HG03159 (cell line): ENCODE results near the gene EIF4B.

Experiments used
- ATAC-seq: cut with Tn5 transposase; IDR thresholded peaks from one replicate; pipeline ENCODE4 v1.9.1; 2021; ENCODE audit warnings: mild to moderate bottlenecking, moderate library complexity; ENCODE audit not compliant: unreplicated experiment

Gene EIF4B

DNA sequence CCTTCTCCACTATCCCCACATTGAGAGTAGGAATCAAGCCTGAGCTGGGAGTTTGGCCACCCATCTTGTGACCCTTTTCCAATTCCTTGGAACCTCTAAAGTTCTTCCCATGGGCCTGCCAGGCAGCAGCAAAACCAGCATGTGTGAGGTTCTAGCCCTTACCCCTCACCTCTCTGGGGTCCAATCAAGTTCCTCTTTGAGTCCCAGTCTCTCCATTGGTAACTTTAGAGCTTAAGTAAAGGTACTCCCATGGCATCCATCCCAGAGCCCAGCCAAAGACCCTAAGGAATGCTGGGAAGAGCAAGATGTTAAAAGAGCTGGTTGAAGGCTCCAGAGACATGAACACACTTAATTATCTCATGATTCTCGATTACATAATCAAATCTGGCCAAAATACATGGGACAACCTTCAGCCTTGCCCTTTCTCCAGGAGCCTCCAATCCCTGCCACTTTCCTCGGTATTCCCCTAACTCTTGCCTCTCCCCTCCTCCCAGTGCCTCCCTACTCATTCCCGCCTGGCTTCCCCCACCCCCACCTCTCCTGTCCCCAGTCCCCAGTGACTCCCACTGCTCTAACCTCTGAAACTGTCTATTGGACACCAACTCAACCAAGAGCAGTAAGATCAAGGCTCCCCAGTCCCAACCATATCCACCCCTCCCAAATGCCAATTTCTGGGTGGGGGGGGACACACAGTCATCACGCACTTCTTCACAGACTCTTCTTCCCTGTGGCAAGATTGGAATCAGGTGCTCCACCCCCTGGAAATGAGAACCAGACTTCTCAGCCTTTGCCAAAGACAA, 38.8 kb downstream of the EIF4B start:
- ATAC-seq, result no peak

DNA sequence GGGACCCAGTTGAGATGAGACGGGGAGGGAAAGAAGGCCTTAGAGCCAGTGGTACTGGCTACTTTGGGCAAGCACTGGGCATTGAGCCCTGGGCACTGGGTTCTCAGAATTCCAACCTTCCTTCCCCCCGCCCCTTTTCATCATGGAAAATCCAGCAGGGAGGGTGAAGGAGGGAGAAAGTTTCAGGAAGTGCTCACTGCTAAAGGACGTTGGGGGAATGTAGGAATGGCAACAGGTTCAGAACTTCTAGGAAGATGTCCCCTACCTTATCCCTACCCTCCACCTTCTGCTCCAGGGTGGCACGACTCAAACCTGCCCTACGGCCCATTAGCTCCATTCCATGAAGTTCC, 39.4 kb downstream of the EIF4B start:
- ATAC-seq, result no peak

DNA sequence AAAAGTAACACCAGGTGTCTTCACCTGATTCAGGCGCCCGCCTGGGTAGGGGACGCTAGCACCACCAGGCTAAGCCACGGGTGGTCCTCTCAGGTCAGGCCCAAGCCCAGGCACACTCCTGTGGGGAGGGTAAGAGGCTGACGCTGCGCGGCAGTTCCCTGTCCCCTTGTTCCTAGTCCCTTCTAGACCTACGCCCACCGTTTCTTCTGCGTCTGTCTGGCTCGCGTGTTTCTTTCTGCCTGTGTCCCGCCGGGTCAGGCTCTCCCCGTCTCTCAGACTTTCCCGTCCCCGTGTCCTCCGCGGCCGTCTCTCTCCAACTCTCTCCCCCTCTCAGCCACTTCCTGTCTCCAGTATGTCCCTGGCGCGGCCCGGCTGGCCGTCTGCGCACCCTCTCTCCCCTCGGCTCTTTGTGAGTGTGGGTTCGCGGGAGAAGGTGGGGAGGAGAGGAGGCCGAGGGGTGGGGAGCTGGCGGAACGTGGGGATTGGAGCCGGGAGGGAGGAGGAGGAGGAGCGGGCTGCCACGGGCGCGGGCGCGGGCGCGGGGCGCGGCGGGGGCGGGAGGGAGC, 40.5 kb downstream of the EIF4B start:
- ATAC-seq, result peak; percentile 24

DNA sequence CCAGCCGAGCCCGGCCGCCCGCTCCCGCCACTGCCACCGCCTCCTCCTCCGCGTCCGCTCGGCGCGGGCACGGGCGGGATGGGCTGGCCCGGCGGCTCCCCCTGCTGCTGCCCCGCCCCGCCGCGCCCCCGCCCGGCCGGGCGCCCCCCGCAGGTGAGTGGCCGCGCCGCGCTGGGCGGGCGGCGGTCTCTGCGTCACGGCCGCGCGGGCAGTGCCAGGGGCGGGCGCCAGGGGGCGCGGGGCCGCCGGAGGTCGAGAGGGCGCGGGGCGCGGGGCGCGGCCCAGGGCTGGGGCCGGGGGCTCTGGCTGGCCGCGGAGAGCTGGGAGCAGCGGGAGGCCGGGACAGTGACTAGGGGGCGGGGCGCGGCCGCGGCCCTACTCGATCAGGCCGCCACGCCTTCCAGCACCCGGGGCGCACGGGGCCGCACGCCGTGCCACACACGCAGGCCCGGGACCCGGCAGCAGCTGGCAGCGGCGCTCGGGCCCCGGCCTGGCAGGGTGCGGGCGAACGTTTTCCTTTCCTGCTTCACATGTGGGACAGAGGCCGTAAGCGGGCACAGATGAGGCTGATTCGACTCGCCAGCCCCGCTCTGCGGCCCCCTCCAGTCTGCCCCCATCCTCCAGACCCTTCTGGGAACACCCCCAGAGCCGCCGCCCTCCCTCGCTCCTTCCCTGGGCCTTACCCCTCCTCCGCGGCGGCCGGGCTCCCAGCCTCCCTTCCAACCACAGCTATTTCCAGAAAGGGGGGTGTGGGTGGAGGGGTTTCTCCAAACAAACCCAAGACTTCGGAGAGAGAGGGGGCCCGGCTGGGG, 41.2 kb downstream of the EIF4B start:
- ATAC-seq, result peak; percentile 67

DNA sequence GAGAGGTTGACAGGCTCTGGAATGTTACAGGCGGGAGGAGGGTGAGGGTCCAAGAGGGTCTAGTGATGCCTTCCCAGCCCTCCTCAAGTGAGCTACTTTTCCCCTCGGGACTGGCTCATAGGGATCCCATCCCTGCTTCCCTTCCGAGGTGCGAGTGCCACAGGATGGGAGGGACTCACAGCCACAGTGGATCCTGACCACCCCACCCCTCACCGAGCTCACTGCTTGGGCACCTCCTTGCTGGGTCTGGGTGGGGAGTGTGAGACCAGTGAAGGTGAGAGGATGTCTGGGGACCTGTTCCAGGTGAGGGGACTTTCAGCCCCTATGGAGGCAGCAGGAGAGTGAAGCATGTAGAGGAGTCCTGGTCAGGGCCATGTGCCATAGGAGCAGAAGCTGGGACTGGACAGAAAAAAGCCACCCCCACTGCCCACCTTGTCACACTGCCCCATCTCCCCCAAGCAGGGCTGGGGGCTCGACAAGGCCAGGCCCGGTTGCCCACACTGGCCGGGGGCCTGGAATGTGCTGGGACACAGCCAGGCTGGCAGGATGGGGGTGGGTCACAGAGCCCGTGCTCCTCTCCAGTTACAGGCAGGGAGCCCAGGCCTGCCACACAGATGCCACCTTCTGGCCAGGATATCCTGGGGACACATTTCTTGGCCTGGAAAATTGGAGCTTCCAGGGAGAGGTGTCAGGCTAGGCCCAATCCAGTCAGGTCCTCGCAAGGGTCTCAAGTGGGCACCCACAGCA, 42.0 kb downstream of the EIF4B start:
- ATAC-seq, result no peak

DNA sequence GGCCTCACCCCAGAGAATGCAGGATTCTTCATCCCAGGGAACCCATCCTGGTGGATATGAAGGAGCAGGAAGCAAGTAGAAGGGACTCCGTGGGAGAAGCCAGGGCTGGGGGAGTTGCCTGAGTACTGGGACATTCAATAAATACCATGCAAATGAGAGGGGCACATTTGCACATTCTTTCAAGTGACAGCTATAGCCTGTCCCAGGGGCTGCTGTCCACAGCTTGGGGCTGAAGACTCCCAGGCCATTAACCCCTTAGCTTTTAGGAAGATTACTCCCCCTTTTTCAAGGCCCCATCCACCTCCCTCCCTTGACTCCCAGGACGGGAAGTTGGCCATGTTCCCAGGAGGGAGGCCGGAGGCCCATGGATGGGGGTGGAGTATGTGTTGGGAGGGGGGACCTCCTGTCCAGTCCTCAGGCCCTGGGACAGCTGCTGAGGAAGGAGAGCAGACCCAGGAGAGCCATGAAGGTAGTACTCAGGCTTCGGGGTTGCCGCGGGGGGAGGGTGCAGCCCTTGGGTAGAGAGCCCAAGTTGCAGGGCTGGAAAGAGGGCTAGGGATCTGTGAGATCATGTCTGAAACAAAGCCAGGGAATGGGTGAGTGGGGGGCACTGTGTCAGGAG, 42.6 kb downstream of the EIF4B start:
- ATAC-seq, result no peak

DNA sequence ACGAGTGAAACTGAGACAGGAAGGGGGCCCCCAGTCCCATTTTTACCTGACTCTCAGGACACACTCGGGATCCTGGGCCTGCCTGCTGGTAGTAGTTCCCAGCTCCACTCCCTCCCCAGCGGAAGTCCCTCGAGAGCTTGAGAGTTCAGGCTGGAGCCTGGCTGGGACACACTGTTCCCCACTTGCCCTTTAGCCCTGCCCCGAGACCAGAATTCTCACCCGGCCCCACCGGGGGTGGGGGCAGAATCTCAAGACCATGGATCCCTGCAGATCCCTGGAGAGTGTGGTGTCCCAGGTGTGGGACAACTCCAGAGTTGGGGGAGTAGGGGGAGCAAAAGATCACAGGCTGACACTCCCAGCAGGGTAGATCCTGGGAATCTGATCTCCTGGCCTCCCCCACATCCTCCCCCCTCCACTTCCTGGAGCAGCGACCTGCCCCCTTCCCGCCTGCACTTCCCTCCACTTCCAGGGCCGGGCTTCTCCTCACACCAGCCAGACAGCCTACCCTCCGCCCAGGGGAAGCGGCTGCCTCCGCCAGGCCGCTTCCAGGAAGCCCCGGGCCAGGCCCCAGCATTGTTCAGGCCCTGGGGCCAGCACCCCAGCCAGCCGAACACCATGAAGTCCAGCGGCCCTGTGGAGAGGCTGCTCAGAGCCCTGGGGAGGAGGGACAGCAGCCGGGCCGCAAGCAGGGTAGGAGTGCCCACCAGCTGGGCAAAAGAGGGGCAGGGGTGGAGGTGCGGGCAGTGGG, 43.5 kb downstream of the EIF4B start, which contains the start of gene TNS2:
Gene TNS2, plus strand, starts transcription at position 495 of the 748 bp plus-strand sequence. Its CDS starts 121 bp downstream, at position 616.
- no peak for ATAC-seq

DNA sequence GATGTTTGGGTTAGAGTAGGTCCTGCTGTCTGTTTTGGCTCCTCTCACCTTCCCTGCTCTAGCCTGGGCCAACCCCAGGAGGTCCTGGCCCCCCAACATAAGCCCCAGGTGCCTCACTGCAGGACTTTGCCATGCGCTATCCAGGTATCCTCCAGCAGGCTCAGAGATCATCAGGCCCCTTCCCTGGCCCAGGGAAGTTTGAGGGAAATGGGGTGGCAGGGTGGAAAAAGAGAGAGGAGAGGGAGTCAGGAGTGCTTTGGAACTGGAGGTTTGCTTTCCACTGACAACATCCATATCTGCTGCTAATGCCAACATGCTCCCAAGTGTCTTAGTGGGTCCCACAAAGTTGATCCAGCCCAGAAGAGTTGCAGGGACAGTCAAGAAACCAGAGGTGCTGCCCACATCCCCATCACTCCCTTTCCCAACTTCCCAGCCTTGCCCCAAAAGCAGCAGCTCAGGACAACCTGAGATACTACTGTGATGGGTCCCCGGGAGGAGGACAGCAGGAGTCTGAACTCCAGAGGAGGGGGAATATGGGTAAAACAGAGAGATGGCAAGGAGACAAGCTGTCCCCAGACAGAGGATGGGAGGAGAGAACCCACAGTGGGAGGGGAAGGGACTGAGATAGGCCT, 44.3 kb downstream of the EIF4B start:
- ATAC-seq, result no peak

DNA sequence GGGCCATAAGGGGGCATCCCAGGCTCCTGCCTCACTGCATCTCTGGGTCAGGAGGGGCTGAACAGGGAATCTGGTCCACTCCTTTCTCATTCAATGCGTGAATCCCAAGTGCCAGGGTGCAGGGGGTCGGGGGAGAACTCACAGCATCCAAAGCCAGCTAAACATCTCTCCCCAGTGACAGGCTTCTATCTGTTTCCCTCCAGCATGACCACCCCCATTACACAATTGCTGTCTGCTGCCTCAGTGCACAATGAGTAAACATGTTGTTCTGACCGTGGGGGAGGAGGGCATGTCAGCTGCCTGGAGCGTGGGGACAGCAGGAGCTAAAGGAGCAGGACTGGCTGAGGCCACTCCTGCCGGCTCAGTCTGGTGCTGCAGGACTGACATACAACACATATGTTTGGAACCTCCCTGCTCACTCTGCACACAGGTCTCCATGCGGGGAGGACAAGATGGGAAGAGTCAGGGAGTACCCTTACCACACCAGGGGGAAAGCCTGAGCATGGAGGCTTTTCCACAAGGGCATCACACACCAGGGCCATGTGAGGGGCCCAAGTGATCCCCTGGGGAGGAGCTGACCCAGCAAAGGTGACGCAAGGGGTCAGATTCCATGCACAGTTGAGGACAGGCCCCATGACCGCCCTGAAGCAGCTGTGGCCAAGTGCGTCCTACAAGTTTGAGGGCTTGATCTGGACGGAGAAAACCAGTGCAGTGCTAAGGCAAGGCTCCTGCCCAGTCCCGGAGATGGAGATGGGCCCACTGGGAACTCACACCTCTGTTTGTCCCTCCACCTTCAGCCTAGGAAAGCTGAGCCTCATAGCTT, 45.0 kb downstream of the EIF4B start:
- no peak for ATAC-seq

DNA sequence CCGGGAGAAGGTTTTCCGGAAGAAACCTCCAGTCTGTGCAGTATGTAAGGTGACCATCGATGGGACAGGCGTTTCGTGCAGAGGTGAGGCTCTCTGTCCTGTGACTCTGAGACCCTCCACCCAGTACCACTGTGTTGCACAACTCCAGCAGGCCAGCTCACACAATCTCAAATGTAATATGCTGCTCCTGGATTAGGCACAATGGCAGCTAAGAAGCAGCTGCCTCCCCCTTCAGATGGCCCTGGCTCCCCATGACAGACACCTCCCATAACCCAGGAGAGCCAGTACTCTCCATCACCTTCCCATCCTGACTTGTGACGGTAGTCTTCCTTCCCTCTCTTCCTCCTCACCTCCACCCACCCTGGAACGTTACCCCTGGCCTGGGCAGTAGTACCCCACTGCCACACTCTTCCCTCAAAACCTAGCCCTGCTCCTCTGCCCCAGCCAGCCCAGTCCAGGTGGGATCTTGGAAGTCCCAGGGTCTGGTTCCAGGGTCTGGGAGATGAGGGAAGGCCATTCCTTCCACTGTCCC, 45.7 kb downstream of the EIF4B start:
- ATAC-seq, result no peak

DNA sequence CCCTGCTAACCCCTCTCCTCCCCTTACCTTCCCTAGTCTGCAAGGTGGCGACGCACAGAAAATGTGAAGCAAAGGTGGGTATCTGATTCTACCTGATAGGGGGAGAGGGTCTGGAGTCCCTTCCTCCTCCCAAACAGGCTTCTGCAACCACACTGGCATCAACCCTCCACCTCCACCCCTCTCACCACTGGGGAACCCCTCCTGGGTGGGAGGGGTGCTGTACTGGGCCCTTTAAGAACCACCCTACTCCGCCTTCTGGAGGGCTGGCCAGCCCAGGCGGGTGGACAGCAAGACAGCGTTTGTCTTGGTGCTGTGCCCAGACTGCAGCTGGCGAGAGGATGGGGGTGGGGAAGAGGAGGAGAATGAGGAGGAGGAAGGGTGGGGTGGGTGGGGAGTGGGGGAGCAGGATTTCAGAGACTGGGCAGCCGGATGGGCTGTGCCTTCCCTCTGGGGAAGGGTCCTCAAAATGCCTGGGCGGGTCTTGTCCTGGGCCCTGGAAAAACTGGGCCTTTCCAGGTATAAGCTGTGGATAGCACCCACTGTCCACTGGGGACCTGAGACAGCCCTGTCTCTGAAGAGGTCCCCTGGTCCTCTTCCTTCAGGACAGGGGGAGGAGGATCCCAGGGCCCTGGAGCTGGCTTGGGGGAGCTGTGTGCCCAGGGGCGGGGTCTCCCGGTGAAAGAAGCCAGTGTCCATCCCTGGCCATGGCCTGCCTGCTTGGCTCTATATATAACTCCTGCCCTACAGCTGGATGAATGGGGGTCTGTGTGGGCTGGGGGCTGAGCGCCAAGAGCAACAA, 46.4 kb downstream of the EIF4B start:
- ATAC-seq, result no peak

DNA sequence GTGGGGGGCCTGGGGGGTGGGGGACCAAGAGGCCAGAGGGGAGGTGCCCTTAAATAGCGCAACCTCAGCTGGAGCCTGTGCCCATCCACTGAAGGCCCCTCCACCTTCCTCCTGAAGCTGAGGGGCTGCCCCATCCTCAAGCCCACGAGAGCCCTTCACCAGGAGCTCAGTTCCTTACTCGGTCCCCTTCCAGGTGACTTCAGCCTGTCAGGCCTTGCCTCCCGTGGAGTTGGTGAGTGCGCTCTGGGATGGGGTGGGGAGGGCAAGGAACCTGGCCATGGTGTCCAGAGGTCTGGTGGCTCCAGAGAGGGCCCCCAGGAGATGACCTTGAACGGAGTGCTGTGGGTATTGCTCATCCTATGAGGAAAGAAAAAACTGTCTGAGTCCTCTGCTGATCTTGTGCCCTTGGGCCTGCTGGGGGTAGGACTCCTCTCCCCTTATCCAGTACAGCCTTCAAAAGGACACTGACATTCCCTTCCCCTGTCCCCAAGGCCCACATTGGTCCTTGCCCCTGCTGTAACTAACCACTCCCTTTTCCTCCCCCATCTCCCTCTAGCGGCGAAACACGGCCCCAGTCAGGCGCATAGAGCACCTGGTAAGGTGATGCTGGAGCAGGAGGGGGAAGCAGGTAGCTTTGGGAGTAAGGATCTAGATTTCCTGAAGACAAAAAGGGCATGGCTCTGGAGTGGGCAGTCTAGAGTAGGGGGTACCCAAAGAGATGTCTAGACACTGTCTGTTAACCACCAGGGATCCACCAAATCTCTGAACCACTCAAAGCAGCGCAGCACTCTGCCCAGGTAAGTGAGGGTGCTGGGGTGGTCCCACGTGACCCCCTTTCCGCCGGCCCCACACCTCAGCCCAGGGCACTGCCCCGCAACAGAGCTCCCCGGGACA, 47.2 kb downstream of the EIF4B start:
- ATAC-seq, result no peak

DNA sequence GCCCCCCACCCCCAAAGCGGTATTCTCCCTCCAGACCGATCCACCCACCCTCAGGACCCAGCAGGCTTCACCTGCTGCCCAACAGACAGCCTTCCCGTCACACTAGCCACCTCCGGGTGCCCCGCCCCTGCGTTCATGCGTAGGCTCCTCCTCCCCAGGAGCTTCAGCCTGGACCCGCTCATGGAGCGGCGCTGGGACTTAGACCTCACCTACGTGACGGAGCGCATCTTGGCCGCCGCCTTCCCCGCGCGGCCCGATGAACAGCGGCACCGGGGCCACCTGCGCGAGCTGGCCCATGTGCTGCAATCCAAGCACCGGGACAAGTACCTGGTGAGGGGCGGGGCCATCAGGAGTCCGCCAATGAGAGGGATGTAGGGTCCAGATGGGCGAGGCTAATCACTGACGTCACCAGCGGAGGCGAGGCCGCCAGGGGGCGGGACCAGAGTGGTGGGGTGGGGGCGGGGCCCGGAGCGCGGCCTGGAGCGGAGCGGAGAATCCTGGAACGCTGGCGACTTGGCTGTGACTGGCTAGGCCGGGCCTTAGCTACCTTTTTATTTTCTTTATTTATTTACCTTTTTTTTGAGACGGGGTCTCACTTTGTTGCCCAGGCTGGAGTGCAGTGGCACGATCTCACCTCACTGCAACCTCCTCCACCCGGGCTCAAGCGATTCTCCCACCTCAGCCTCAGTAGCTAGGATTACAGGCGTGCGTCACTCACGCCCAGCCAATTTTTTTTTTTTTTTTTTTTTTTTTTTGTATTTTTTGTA, 48.0 kb downstream of the EIF4B start:
- ATAC-seq, result peak; percentile 84

DNA sequence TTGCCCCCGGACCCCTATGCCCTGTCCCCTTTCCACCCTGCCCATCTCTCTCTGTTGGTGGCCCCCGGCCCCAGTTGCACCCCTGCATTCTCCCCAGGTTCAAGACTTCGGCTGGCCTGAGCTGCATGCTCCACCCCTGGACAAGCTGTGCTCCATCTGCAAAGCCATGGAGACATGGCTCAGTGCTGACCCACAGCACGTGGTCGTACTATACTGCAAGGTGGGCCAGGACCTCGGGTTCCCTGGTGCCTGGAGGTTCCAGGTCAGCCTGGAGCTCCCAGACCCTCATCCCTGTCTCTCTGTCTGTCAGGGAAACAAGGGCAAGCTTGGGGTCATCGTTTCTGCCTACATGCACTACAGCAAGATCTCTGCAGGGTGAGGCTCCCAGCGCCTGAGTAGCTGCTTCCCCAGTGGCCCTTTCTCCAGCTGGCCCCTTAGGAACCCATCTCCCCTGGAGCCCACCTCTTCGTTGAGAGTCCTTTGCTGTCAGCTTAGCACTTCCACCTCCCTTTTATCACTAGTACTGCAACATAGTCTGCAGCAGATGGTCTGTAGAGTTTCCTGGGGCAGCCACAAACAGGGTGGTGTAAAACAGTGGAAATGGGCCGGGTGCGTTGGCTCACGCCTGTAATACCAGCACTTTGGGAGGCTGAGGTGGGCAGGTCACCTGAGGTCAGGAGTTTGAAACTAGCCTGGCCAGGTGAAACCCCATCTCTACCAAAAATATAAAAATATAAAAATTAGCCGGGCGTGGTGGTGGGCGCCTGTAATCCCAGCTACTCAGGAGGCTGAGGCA, 49.4 kb downstream of the EIF4B start:
- ATAC-seq, result no peak

DNA sequence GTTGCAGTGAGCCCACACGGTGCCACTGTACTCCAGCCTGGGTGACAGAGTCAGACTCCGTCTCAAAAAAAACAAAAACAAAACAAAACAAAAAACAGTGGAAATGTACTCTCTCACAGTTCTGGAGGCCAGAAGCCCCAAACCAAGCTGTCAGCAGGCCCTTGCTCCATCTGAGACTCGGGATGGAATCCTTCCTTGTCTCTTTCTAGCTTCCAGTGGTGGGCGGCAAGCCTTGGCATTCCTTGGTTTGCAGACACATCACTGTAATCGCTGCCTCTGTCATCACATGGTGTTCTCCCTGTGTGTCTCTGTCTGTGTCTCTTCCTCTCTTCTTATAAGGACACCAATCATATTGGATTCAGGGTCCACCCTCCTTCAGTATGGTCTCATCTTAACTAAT, 50.0 kb downstream of the EIF4B start:
- no peak for ATAC-seq
